ENCODE data around the gene KIF1A. TPM values are rescaled to one million over a fixed set of nuclear protein-coding genes. Genes with fewer than 3 reads are reported as not detected.

The KIF1A gene
- total and polyA plus RNA-seq, 10 of the 15 experiments (the other 5 are each of a cell fraction or from before 2014, with no cell fraction given), result 0.04 to 0.95 (median 0.06) TPM; not detected in 5

GRCh38 chr2:240865391-240865790 lies 45.4 kb upstream of the KIF1A start:
- Histone ChIP-seq H3K4me1 (ENCODE audit: control insufficient read depth, insufficient read depth, low read length) (no peaks in the 10 kb centered on the region), H3K36me3 (ENCODE audit: control insufficient read depth in 2 of 2, insufficient read depth in 2 of 2, low read length in 1 of 2) (no peaks in the 10 kb centered on the region), H2AFZ (ENCODE audit: control insufficient read depth, low read depth, low read length) (no peak overlapping the region), H3K27ac (ENCODE audit: control insufficient read depth, insufficient read depth) (no peak overlapping the region), H3K4me2 (ENCODE audit: control insufficient read depth, insufficient read depth) (no peak overlapping the region), H3K27me3 (replicated peaks in 1 of 2; ENCODE audit: control insufficient read depth in 2 of 2, insufficient read depth in 2 of 2, low read length in 1 of 2) (peaks cover 2 to 4% of the 10 kb centered on the region in 2 experiments; a peak in 2 of 4 replicates), H4K20me1 (ENCODE audit: control insufficient read depth, insufficient read depth) (no peaks in the 10 kb centered on the region), H3K9me3 (replicated peaks; ENCODE audit: control insufficient read depth, insufficient read depth, low read length) (no peaks in the 10 kb centered on the region), H3K79me2 (ENCODE audit: control insufficient read depth, insufficient read depth, low read length) (no peaks in the 10 kb centered on the region), H3K4me3 (no peak overlapping the region), H3K9ac (ENCODE audit: control insufficient read depth, insufficient read depth, low read length) (no peak overlapping the region)
- in situ Hi-C loops (cut with MboI), result no loop called here
- TF ChIP-seq SMC3 (IDR thresholded peaks at IDR 0.05; ENCODE audit: borderline replicate concordance, low read length) (no peak), NFYB (IDR thresholded peaks at IDR 0.05; ENCODE audit: insufficient read depth, low read depth, low read length) (no peak), NBN (IDR thresholded peaks at IDR 0.05) (no peak), RCOR1 (conservative IDR thresholded peaks at IDR 0.05; ENCODE audit: low read depth, low read length) (no peak), CREB1 (IDR thresholded peaks at IDR 0.05; ENCODE audit: low read depth) (no peak), RAD51 (IDR thresholded peaks at IDR 0.05) (no peak), ZNF687 (IDR thresholded peaks at IDR 0.05) (no peak), SP1 (IDR thresholded peaks at IDR 0.05; ENCODE audit: low read depth, low read length) (no peak), NFYA (IDR thresholded peaks at IDR 0.05; ENCODE audit: borderline replicate concordance, low read depth, low read length) (no peak), ESRRA (IDR thresholded peaks at IDR 0.05; ENCODE audit: low read length) (no peak), ZNF622 (IDR thresholded peaks at IDR 0.05) (no peak), TARDBP (IDR thresholded peaks at IDR 0.05; ENCODE audit: borderline replicate concordance) (no peak), POU2F2 (IDR thresholded peaks at IDR 0.05; ENCODE audit: borderline replicate concordance, low read depth, low read length) (no peak), KDM1A (IDR thresholded peaks at IDR 0.05; ENCODE audit: borderline replicate concordance) (no peak), BHLHE40 (IDR thresholded peaks at IDR 0.05; ENCODE audit: borderline replicate concordance in 1 of 2, low read depth in 2 of 2, low read length in 1 of 2) (no peak)
- DNase-seq (ENCODE audit: low read depth, low spot score) (no peak), ATAC-seq (no peak), FAIRE-seq (no peak)
- intact Hi-C loops (cut with micrococcal nuclease; ENCODE audit: unreplicated experiment), result no loop called here
- ChIA-PET POLR2A (no interaction called here), RAD21 (ENCODE audit: unreplicated experiment) (no interaction called here), CTCF (no interaction called here), SMC1A (ENCODE audit: uncharacterized antibody, unreplicated experiment) (no interaction called here)
- BruUV-seq (replicated peaks), result no TSS peak
- WGBS (ENCODE audit: insufficient coverage, insufficient replicate concordance, low lambda C conversion rate, missing lambda C conversion rate), result 15% methylated on average over 5 of the region's 5 CpGs
